A549 treated with AZD2906 at 1 μM for 4 hours (cell line): Measurements from ENCODE around the gene CHMP3. TPM values are rescaled to one million over a fixed set of nuclear protein-coding genes. Genes with fewer than 3 reads are reported as not detected.

Experiments used
- total RNA-seq: library from RNA; stranded (reverse); fragments of 200-300 nt; extraction: Qiagen RNA extraction; gene quantifications from 5 replicates; pipeline ENCODE4 v1.2.3, GENCODE V29; 2022

Gene CHMP3
- 123 to 130 TPM (median 129 TPM) in 5 replicates for total RNA-seq

GRCh38 chr2:86562922-86563649, at the start of gene CHMP3:
CHMP3 (minus strand) TSS chr2:86563443; CDS start chr2:86563348, 95 bp downstream.

Other genes with a start within 250 kb of the CHMP3 start
- gene REEP1, start 225.8 kb downstream of the CHMP3 start, total RNA-seq = 0.92 to 1.1 TPM (median 1.0 TPM) in 5 replicates
- gene KDM3A, start 122.1 kb downstream of the CHMP3 start, total RNA-seq = 19.1 to 30.8 TPM (median 21.5 TPM) in 5 replicates
- gene RNF103, start 60.4 kb upstream of the CHMP3 start, total RNA-seq = 53.6 to 67.2 TPM (median 63.5 TPM) in 5 replicates
- gene RMND5A, start 156.8 kb upstream of the CHMP3 start, total RNA-seq = 24.1 to 28.2 TPM (median 25.4 TPM) in 5 replicates
- gene CD8A, start 227.5 kb upstream of the CHMP3 start, total RNA-seq = 0.18 to 0.55 TPM (median 0.24 TPM) in 5 replicates